Stomach (tissue), 4 donors: ENCODE results near the gene POLD2.

Experiments
- EP300 ChIP-seq: sonication (generic); formaldehyde crosslinking; IDR thresholded peaks from one replicate; pipeline ENCODE4 v1.6.1; 2017; ENCODE audit warnings: antibody characterized with exemption
- POLR2AphosphoS5 ChIP-seq, 3 donors: sonication (generic); formaldehyde crosslinking; IDR thresholded peaks; one replicate each; pipeline ENCODE4 v1.6.1; 2016; ENCODE audit warnings: antibody characterized with exemption in 3 of 3
- TF ChIP-seq, protein P1 (sequence below), 7 experiments: fragments of 450-650 bp in 4 of 7; fragments of 200-600 bp in 3 of 7; sonication (generic) in 3 of 7; IDR thresholded peaks; one replicate each; pipeline ENCODE4 v1.5.1; 2016 to 2019; ENCODE audit warnings: antibody characterized with exemption in 7 of 7, control low read depth in 2 of 7, mild to moderate bottlenecking in 1 of 7

DNA sequence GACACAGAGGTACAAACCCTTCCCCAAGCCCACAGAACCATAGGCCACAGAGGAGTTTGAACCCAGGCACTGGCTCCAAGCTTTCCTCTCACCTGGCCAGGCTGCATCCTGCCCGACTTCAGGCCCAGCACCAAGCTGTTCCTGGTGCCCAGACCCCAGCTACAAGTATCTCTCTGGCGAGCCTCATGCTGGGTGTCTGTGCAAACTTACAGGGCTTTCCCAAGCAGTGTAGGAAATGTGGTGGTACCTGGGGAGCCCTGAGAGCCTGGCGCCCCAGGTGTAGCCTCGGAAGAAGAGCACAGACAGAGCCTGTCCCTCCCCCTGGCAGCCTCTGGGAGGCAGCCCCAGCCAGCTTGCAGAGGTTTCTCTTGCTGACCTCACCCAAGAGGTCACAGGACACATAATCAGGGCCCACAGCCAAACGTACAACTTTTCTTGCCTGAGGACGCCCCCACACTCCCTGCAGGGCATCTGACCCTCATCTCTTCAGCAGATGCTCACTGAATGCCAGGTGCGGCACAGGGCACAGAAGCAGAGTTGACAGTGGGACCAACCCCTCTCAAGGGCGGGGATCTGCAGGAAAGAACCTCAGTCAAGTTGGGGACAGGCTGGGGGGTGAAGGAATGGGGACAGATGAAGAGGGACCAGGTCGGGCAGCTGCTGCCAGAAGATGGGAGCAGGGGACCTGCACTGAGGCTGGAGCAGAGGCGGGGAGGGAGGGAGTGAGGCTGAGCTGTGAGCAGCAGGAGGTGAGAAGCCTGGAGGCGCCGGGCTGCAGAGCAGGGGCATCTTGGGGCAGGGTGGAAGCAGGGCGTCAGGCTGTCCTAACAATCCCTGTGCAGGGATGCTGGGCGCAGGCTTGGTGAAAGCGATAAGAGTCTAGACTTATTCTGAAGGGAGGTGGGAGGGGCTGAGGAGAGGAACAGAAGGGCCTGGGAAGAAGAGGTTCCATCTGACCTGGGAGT is 34.0 kb upstream of the POLD2 start:
- TF ChIP-seq, protein P1, sequence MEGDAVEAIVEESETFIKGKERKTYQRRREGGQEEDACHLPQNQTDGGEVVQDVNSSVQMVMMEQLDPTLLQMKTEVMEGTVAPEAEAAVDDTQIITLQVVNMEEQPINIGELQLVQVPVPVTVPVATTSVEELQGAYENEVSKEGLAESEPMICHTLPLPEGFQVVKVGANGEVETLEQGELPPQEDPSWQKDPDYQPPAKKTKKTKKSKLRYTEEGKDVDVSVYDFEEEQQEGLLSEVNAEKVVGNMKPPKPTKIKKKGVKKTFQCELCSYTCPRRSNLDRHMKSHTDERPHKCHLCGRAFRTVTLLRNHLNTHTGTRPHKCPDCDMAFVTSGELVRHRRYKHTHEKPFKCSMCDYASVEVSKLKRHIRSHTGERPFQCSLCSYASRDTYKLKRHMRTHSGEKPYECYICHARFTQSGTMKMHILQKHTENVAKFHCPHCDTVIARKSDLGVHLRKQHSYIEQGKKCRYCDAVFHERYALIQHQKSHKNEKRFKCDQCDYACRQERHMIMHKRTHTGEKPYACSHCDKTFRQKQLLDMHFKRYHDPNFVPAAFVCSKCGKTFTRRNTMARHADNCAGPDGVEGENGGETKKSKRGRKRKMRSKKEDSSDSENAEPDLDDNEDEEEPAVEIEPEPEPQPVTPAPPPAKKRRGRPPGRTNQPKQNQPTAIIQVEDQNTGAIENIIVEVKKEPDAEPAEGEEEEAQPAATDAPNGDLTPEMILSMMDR (IDR thresholded peaks at IDR 0.05): no peak
- no peak for TF ChIP-seq POLR2AphosphoS5 (IDR thresholded peaks at IDR 0.05)
- TF ChIP-seq EP300: no peak
